ENCODE data around the gene RASA3.

- TF ChIP-seq, protein P1, sequence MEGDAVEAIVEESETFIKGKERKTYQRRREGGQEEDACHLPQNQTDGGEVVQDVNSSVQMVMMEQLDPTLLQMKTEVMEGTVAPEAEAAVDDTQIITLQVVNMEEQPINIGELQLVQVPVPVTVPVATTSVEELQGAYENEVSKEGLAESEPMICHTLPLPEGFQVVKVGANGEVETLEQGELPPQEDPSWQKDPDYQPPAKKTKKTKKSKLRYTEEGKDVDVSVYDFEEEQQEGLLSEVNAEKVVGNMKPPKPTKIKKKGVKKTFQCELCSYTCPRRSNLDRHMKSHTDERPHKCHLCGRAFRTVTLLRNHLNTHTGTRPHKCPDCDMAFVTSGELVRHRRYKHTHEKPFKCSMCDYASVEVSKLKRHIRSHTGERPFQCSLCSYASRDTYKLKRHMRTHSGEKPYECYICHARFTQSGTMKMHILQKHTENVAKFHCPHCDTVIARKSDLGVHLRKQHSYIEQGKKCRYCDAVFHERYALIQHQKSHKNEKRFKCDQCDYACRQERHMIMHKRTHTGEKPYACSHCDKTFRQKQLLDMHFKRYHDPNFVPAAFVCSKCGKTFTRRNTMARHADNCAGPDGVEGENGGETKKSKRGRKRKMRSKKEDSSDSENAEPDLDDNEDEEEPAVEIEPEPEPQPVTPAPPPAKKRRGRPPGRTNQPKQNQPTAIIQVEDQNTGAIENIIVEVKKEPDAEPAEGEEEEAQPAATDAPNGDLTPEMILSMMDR (IDR thresholded peaks at IDR 0.05 in 2 of 3, conservative IDR thresholded peaks at IDR 0.05 in 1 of 3; ENCODE audit: control insufficient read depth in 2 of 3, extremely low read depth in 1 of 3, insufficient read depth in 1 of 3, low read depth in 3 of 3, low read length in 3 of 3): no peak
- TF ChIP-seq RELA (IDR thresholded peaks at IDR 0.05; ENCODE audit: borderline replicate concordance, partially characterized antibody) (no peak), POLR2A (IDR thresholded peaks at IDR 0.05; ENCODE audit: low read depth, low read length) (no peak), ASH2L (IDR thresholded peaks at IDR 0.05; ENCODE audit: borderline replicate concordance, low read depth) (no peak), NFYA (IDR thresholded peaks at IDR 0.05; ENCODE audit: borderline replicate concordance, low read depth, low read length) (no peak), BCL11A (IDR thresholded peaks at IDR 0.05; ENCODE audit: low read depth, low read length) (no peak), ZNF274 (IDR thresholded peaks at IDR 0.05; ENCODE audit: insufficient read depth, insufficient read length) (no peak), RAD21 (IDR thresholded peaks at IDR 0.05; ENCODE audit: insufficient read depth, low read depth, low read length) (no peak), SREBF2 (IDR thresholded peaks at IDR 0.05; ENCODE audit: low read length) (no peak), FOXM1 (IDR thresholded peaks at IDR 0.05; ENCODE audit: low read depth, low read length) (no peak), CHD1 (IDR thresholded peaks at IDR 0.05; ENCODE audit: low read depth, low read length) (no peak), ZNF217 (IDR thresholded peaks at IDR 0.05) (no peak), ATF3 (IDR thresholded peaks at IDR 0.05; ENCODE audit: borderline replicate concordance, extremely low read depth, low read depth, low read length) (no peak), JUNB (IDR thresholded peaks at IDR 0.05) (no peak)
These were observed 180.1 kb downstream of the RASA3 start for GRCh38 chr13:113952151-113952982.

All from GM12878 (cell line).